SH-SY5Y (cell line): ENCODE data around the gene CCM2.

Experiments used
- GATA2 ChIP-seq: IDR thresholded peaks from 2 replicates; pipeline ENCODE4 v1.6.1; 2011; ENCODE audit warnings: mild to moderate bottlenecking, low read depth, low read length
- GATA3 ChIP-seq: IDR thresholded peaks from 2 replicates; pipeline ENCODE4 v1.6.1; 2011; ENCODE audit warnings: low read depth, mild to moderate bottlenecking, low read length, moderate library complexity

- TF ChIP-seq GATA3, result no peak
- TF ChIP-seq GATA2, result no peak
Observed at GRCh38 chr7:44999245-45000092, 532 bp upstream of the CCM2 start.
